ENCODE data around the gene EFCAB13.

- TF ChIP-seq GATA2 (IDR thresholded peaks at IDR 0.05; ENCODE audit: low read depth, low read length) (no peak), GATA3 (IDR thresholded peaks at IDR 0.05; ENCODE audit: low read depth, low read length) (no peak)
Measured at GRCh38 chr17:47404875-47405274, 81.1 kb downstream of the EFCAB13 start.
